Stimulated activated CD8-positive, alpha-beta memory T cell treated with anti-CD3 and anti-CD28 coated beads, Interleukin-2, amount 100 ng/mL, for 48 hours (primary cell): ENCODE data around the gene C16orf92.
"Not testable (repeated sequence)": the region's sequence is repeated elsewhere in the genome, so short reads cannot be mapped to it uniquely, and the experiment has no call there.

Experiments
- DNase-seq, 2 donors: peaks; one replicate each; pipeline ENCODE4 v3.0.0-alpha.2; 2020; ENCODE audit warnings: low read depth in 2 of 2

Gene C16orf92

GRCh38 chr16:30027588-30028437 is 4.8 kb downstream of the C16orf92 start:
- no peak for DNase-seq

GRCh38 chr16:30028438-30029076 is 5.6 kb downstream of the C16orf92 start:
- no peak for DNase-seq

- no peak for DNase-seq
Observed at GRCh38 chr16:30030011-30030685, 7.2 kb downstream of the C16orf92 start.

- DNase-seq, result no peak
Observed at GRCh38 chr16:30030841-30031413, 7.9 kb downstream of the C16orf92 start, which contains the start of gene TLCD3B. TLCD3B (minus strand) TSS chr16:30031271; CDS start chr16:30030527, 744 bp downstream.

- no peak for DNase-seq
Observed at GRCh38 chr16:30031477-30031918, 8.5 kb downstream of the C16orf92 start.

GRCh38 chr16:30032083-30032819 is 9.3 kb downstream of the C16orf92 start:
- DNase-seq, result peak in 1 of 2 donors; percentile 46

GRCh38 chr16:30033270-30033669 is 10.3 kb downstream of the C16orf92 start:
- DNase-seq, result no peak

GRCh38 chr16:30040221-30040620 is 17.2 kb downstream of the C16orf92 start:
- DNase-seq, result no peak

GRCh38 chr16:30040690-30041089 is 17.7 kb downstream of the C16orf92 start:
- not testable (repeated sequence) for DNase-seq

GRCh38 chr16:30041841-30042240 is 18.8 kb downstream of the C16orf92 start:
- no peak for DNase-seq

GRCh38 chr16:30046178-30046577 is 23.2 kb downstream of the C16orf92 start:
- DNase-seq, result no peak

GRCh38 chr16:30046588-30046987 is 23.6 kb downstream of the C16orf92 start:
- no peak for DNase-seq

- no peak for DNase-seq
Observed at GRCh38 chr16:30049871-30050270, 26.9 kb downstream of the C16orf92 start.

GRCh38 chr16:30051518-30051917 is 28.5 kb downstream of the C16orf92 start:
- DNase-seq, result no peak

- DNase-seq, result peak; percentile 91 to 94
Observed at GRCh38 chr16:30052671-30053372, 29.8 kb downstream of the C16orf92 start.

- DNase-seq, result no peak
Observed at GRCh38 chr16:30053376-30054015, 30.5 kb downstream of the C16orf92 start.

- no peak for DNase-seq
Observed at GRCh38 chr16:30054451-30054850, 31.5 kb downstream of the C16orf92 start.

GRCh38 chr16:30054959-30055553 is 32.1 kb downstream of the C16orf92 start:
- DNase-seq, result peak in 1 of 2 donors; percentile 55

- DNase-seq, result no peak
Observed at GRCh38 chr16:30060346-30060745, 37.3 kb downstream of the C16orf92 start.
